Left forelimb (tissue), 1 donor: Measurements from ENCODE around the gene TRMT2A.

Experiments used
- DNase-seq: peaks from one replicate; pipeline ENCODE4 v3.0.0-alpha.2; 2018; ENCODE audit warnings: low spot score

TRMT2A gene

GRCh38 chr22:20148414-20148813, 31.4 kb upstream of the TRMT2A start:
- no peak for DNase-seq

- DNase-seq, result no peak
Measured at GRCh38 chr22:20147237-20147988, 30.4 kb upstream of the TRMT2A start.

GRCh38 chr22:20146777-20147176, 29.8 kb upstream of the TRMT2A start:
- no peak for DNase-seq

- no peak for DNase-seq
Measured at GRCh38 chr22:20145832-20146223, 28.8 kb upstream of the TRMT2A start.

- DNase-seq, result no peak
Measured at GRCh38 chr22:20145206-20145831, 28.3 kb upstream of the TRMT2A start.

GRCh38 chr22:20143883-20144665, 27.0 kb upstream of the TRMT2A start:
- DNase-seq, result no peak

GRCh38 chr22:20142711-20143621, 25.9 kb upstream of the TRMT2A start:
- DNase-seq, result no peak

- DNase-seq, result no peak
Measured at GRCh38 chr22:20141186-20142077, 24.4 kb upstream of the TRMT2A start.

- no peak for DNase-seq
Measured at GRCh38 chr22:20140521-20140964, 23.5 kb upstream of the TRMT2A start.

- DNase-seq, result no peak
Measured at GRCh38 chr22:20140107-20140445, 23.1 kb upstream of the TRMT2A start.

GRCh38 chr22:20139391-20140106, 22.5 kb upstream of the TRMT2A start:
- DNase-seq, result no peak

- DNase-seq, result no peak
Measured at GRCh38 chr22:20138868-20139267, 21.8 kb upstream of the TRMT2A start.

GRCh38 chr22:20138417-20138738, 21.4 kb upstream of the TRMT2A start:
- no peak for DNase-seq

- DNase-seq, result no peak
Measured at GRCh38 chr22:20137671-20138416, 20.8 kb upstream of the TRMT2A start.

- no peak for DNase-seq
Measured at GRCh38 chr22:20137113-20137512, 20.1 kb upstream of the TRMT2A start.

GRCh38 chr22:20136603-20136873, 19.5 kb upstream of the TRMT2A start:
- DNase-seq, result no peak

GRCh38 chr22:20135806-20136602, 19.0 kb upstream of the TRMT2A start:
- no peak for DNase-seq

- no peak for DNase-seq
Measured at GRCh38 chr22:20135265-20135664, 18.2 kb upstream of the TRMT2A start.

- DNase-seq, result no peak
Measured at GRCh38 chr22:20133930-20134549, 17.0 kb upstream of the TRMT2A start.
